OCI-LY1 (cell line): Measurements from ENCODE around the gene TRPM6.

Experiments
- EZH2 ChIP-seq: fragments of 200-600 bp; sonication (generic), shearing (Covaris generic); IDR thresholded peaks from 2 replicates; pipeline ENCODE4 v1.8.0; 2017; ENCODE audit warnings: borderline replicate concordance, mixed run types, mild to moderate bottlenecking, antibody characterized with exemption, low read length, moderate library complexity, mixed read lengths
- TF ChIP-seq, protein P1 (sequence below): fragments of 200-600 bp; sonication (generic), shearing (Covaris generic); IDR thresholded peaks from 2 replicates; pipeline ENCODE4 v1.5.1; 2017; ENCODE audit warnings: mild to moderate bottlenecking, antibody characterized with exemption, low read length, moderate library complexity, mixed read lengths

DNA sequence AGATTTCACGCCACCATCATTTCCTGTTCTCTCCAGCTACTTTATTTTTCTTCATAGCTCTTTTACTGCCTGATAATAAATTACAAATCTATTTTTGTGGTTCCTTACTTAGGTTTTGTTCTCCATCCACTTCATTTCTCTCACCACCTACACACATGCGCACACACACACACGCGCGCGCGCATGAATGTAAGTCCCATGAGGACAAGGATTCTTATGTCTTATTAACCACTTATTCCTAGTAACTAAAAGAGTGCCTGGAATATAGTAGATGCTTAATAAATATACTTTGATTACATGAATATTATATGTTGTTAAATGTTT lies 116.5 kb downstream of the TRPM6 start:
- TF ChIP-seq, protein P1, sequence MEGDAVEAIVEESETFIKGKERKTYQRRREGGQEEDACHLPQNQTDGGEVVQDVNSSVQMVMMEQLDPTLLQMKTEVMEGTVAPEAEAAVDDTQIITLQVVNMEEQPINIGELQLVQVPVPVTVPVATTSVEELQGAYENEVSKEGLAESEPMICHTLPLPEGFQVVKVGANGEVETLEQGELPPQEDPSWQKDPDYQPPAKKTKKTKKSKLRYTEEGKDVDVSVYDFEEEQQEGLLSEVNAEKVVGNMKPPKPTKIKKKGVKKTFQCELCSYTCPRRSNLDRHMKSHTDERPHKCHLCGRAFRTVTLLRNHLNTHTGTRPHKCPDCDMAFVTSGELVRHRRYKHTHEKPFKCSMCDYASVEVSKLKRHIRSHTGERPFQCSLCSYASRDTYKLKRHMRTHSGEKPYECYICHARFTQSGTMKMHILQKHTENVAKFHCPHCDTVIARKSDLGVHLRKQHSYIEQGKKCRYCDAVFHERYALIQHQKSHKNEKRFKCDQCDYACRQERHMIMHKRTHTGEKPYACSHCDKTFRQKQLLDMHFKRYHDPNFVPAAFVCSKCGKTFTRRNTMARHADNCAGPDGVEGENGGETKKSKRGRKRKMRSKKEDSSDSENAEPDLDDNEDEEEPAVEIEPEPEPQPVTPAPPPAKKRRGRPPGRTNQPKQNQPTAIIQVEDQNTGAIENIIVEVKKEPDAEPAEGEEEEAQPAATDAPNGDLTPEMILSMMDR = no peak
- no peak for TF ChIP-seq EZH2
